Germinal center (tissue), 1 donor: ENCODE measurements around the gene ZNF106.

Experiments used
- DNase-seq: peaks from one replicate; pipeline ENCODE4 v3.0.0; 2012; ENCODE audit warnings: mixed read lengths, low spot score

Gene ZNF106

GRCh38 chr15:42474827-42475226 is 16.1 kb downstream of the ZNF106 start:
- DNase-seq, result no peak

- no peak for DNase-seq
These were observed 19.9 kb downstream of the ZNF106 start for GRCh38 chr15:42471002-42471401.

DNA sequence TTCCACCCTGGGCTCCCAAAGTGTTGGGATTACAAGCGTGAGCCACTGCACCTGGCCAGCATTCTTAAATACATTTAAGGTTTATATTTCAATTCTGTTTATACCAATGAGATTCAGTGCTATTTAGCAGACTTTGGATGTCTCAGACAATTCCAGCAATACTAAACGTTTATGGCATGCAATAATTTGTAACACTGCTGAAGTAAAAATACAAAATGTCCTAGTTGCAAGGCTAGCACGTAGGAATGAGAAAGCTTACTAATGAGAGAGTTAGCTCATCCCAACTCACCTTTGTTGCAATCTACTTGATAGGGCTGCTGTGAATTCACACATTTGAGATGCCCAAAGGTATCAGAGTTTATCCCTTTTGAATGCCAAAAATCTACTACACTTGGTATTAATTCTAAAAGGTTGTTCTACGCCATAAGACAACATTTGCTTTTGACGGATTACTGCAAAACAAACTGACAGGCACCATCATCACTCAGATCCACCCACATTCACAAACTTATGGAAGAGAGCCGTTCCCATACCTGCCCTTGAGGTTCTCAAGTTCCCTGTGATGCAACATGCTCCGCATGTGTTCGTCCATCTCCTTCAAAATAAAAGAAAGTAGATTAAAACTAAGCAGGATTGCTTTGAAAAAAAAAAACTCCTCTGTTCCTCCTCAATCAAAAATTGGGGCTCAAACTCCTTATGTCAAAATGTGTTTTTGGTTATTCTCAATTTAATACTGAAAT is 25.3 kb downstream of the ZNF106 start:
- no peak for DNase-seq

DNA sequence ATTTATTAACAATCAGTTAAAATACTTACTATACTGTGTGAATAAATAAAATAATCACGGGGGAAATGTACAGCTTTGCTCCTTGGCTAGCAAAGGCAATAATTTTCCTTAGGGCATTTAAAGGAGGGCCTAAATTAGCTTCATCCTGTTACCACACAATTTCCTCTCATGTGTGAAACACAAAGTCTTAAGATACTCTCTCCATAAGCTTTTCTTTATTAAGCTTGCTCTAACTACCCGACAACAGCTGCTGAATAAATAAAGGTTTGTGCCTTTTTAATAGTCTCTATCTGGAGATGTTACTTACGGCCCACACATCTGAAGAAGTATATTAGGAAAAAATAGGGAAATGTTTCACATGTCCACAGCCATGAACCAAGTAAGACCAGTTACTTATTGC is 29.7 kb downstream of the ZNF106 start:
- DNase-seq, result no peak

GRCh38 chr15:42457445-42458442 is 33.2 kb downstream of the ZNF106 start:
- DNase-seq, result peak; percentile 70

- peak; percentile 16 for DNase-seq
These were observed 34.0 kb downstream of the ZNF106 start for GRCh38 chr15:42456971-42457370.

GRCh38 chr15:42456531-42456930 is 34.4 kb downstream of the ZNF106 start:
- no peak for DNase-seq

DNA sequence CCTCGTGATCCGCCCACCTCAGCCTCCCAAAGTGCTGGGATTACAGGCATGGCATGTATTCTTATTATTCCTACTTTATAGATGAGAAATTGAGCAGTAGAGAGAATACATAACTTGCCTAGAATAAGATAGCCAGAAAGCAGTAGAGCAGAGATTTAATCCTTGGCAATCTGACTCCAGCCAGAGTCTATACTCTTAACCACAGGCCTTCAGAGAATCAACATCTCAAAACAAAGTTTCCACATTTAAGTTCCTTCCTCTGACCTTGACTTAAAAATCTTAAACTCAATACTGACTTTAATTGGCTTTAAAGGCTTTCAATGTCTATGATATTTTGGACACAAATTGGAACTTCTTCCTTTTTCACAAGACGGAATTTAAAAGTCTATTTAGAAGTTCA is 37.1 kb downstream of the ZNF106 start:
- DNase-seq, result no peak

GRCh38 chr15:42450425-42450790 is 40.5 kb downstream of the ZNF106 start:
- DNase-seq, result no peak

- DNase-seq, result no peak
These were observed 41.0 kb downstream of the ZNF106 start for GRCh38 chr15:42449770-42450424.

GRCh38 chr15:42448281-42448680 is 42.7 kb downstream of the ZNF106 start:
- DNase-seq, result no peak

- no peak for DNase-seq
These were observed 43.3 kb downstream of the ZNF106 start for GRCh38 chr15:42447599-42447998.

GRCh38 chr15:42445551-42445950 is 45.4 kb downstream of the ZNF106 start:
- no peak for DNase-seq

DNA sequence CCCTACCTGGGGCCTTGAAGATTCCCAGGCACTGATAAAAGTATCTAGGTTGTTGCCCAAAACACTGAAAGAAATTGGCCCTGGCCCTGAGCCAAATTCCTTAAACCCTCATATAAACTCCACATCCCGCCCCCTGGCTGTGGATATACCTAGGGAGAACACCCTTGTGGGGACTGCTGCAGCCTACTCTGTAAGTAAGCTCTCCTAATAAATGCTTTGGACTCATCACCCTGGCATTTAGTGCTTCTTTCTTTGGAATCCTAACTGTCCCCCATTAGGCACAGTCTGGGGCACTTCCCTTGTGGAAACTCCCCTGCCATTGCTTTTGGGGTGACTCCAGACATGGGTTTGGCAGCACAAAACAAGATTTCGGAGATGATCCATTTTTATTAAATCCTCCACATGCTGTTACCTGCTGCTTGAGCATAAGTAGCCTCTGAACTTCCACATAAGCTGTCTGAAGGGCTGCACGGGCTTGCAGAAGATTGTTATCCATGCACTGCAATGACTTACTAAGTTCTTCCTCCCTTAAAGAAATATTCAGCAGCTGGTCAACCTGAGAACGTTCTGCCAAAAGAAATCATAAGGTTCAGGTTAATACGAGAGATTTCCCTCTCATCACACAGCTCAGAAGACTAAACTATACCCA is 46.4 kb downstream of the ZNF106 start:
- DNase-seq, result no peak

DNA sequence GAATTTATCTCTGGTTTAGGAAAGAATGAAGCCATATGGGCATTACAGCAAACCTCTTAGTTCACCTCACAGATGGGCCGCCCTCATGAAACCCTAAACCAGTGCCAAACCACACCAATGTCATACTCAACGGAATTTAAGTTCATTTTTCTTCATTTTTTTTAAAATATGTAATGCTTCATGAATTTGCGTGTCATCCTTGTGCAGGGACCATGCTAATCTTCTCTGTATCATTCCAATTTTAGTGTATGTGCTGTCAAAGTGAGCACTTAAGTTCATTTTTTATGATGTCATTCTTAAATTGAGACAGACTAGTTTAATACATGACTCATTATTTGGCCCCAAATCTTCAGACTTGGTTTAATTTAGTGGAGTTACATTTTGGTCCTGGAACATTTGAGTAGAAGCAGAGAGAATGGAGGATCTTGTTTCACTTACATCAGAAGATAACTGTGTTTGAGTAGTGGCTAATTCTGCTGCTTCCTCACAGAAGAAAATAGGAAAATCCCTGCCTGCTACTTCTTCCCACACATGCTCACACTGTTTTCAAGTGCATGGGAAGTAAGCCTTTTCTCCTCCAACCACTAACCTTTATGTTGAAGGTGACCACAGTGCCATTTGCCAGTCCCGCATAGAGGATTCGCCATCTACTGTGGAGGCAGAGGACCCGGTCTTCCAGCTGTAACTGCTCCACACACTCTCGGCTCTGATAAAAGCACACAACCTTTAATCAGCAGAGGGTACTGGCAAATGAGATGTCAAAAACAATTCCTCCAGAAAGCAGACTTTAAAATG is 63.3 kb downstream of the ZNF106 start:
- no peak for DNase-seq

DNA sequence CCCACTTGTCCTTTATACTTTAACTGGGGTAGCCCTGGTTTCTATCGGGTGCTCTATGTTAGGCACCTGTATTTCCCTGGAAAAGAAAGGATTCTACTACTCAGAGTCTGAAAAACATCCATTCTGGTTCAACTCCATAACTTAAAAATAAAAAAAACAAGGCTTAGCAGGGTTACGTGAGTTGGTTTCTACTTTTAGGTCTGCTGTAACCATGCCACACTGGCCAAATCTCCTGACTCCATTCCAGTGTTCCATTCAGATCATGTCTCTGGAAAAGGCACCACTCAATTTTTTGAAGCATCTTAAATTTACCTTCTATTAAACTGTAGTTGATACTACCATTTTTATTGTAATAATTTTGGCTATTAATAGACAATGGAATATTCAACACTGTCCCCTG is 69.6 kb downstream of the ZNF106 start:
- no peak for DNase-seq

DNA sequence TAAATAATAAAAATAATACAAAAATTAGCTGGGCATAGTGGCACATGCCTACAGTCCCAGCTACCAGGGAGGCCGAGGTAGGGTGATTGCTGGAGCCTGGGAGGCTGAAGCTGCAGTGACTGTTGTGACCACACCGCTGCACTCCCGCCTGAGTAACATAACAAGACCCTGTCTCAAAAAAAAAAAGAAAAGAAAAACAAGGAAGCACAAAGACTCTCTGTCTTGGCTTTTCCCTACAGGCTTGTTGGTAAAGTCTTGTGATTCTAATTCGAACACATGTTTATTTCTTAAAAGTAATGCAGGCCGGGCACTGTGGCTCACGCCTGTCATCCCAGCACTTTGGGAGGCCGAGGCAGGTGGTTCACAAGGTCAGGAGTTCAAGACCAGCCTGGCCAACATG is 71.6 kb downstream of the ZNF106 start:
- no peak for DNase-seq

DNA sequence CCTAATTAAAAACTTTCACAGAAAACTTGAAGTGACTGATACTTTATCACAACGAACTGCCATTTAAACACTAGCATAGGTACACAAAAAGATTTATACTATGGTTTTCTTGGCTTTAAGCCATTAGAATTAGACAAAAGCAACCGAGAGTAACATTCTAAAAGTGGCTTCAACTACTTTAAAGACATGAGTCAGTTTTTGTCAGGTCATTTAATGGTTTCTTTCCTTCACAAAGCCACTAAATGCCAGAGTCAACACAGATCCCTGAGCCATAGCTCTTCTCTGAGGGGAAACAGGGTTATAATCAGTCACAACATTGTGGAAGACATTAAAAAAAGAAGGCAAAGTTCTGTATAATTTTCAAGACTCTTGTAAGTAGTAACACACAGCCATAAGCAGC is 77.0 kb downstream of the ZNF106 start:
- DNase-seq, result no peak

- no peak for DNase-seq
These were observed 79.1 kb downstream of the ZNF106 start for GRCh38 chr15:42411884-42412283.

DNA sequence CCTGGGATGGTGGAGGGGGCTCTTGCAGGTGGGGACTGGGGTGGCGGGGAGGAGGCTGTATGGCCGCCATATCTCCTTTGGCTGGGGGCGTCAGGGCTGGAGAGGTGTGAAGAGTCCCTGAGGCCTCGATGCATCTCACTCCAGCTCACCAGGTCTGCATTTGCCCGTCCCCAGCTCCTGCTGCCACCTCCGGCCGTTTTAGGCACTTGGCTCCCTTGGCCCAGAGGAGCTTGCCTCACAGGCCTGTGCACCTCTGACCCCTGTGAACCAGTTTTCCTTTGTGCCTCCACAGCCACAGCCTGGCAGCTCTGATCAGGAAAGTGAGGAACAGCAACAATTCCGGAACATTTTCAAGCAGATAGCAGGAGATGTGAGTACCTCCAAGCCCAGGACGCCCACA is 81.9 kb downstream of the ZNF106 start:
- DNase-seq, result no peak

DNA sequence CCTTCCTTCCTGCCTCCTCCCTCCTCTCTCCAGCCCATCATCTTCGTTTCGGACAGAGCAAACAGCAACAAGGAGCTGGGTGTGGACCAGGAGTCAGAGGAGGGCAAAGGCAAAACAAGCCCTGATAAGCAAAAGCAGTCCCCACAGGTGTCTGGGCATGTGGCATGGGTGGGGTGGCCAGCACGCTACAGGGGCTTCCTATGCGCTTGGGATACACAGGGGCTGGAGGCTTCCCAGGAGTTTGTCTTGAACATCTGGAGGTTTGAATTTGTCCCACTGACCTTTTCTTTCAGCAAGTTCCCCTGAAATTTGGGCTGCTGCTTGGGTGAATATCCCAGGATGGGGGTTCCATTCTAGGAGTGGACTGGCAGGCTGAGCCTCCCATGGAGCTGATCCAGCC is 82.8 kb downstream of the ZNF106 start:
- DNase-seq, result no peak
